Measurements from ENCODE around the gene HMGXB3. TPM values are rescaled to one million over a fixed set of nuclear protein-coding genes. Genes with fewer than 3 reads are reported as not detected.

The HMGXB3 gene
- polyA plus RNA-seq, 1 donor, result 17.5 TPM

GRCh38 chr5:150066901-150067396, 66.4 kb downstream of the HMGXB3 start:
- no peak for DNase-seq (ENCODE audit: low read depth)

GRCh38 chr5:150067405-150067960, 66.9 kb downstream of the HMGXB3 start:
- DNase-seq (ENCODE audit: low read depth), result no peak

- no peak for DNase-seq (ENCODE audit: low read depth)
These were observed 67.5 kb downstream of the HMGXB3 start for GRCh38 chr5:150068071-150068470.

- no peak for DNase-seq (ENCODE audit: low read depth)
These were observed 67.9 kb downstream of the HMGXB3 start for GRCh38 chr5:150068472-150068871.

GRCh38 chr5:150068961-150069645, 68.6 kb downstream of the HMGXB3 start:
- no peak for DNase-seq (ENCODE audit: low read depth)

- no peak for DNase-seq (ENCODE audit: low read depth)
These were observed 69.4 kb downstream of the HMGXB3 start for GRCh38 chr5:150069672-150070627.

- no peak for DNase-seq (ENCODE audit: low read depth)
These were observed 70.3 kb downstream of the HMGXB3 start for GRCh38 chr5:150070821-150071220.

- no peak for DNase-seq (ENCODE audit: low read depth)
These were observed 72.6 kb downstream of the HMGXB3 start for GRCh38 chr5:150073086-150073625.

- DNase-seq (ENCODE audit: low read depth), result no peak
These were observed 73.1 kb downstream of the HMGXB3 start for GRCh38 chr5:150073677-150074076.

GRCh38 chr5:150075233-150075632, 74.7 kb downstream of the HMGXB3 start:
- no peak for DNase-seq (ENCODE audit: low read depth)

- DNase-seq (ENCODE audit: low read depth), result no peak
These were observed 75.3 kb downstream of the HMGXB3 start for GRCh38 chr5:150075806-150076205.

- DNase-seq (ENCODE audit: low read depth), result no peak
These were observed 76.5 kb downstream of the HMGXB3 start for GRCh38 chr5:150077060-150077459.

GRCh38 chr5:150077996-150078801, 77.7 kb downstream of the HMGXB3 start:
- DNase-seq (ENCODE audit: low read depth), result no peak

- DNase-seq (ENCODE audit: low read depth), result no peak
These were observed 78.5 kb downstream of the HMGXB3 start for GRCh38 chr5:150078802-150079689.

GRCh38 chr5:150079909-150080461, 79.4 kb downstream of the HMGXB3 start:
- no peak for DNase-seq (ENCODE audit: low read depth)

GRCh38 chr5:150080696-150081435, 80.3 kb downstream of the HMGXB3 start:
- no peak for DNase-seq (ENCODE audit: low read depth)

GRCh38 chr5:150081541-150082283, 81.2 kb downstream of the HMGXB3 start:
- DNase-seq (ENCODE audit: low read depth), result peak; percentile 31

- DNase-seq (ENCODE audit: low read depth), result no peak
These were observed 81.8 kb downstream of the HMGXB3 start for GRCh38 chr5:150082374-150082773.

All from forelimb muscle (tissue), 1 donor.